ENCODE measurements around the gene CC2D2B. TPM values are rescaled to one million over a fixed set of nuclear protein-coding genes. Genes with fewer than 3 reads are reported as not detected.
"Not testable (repeated sequence)": the region's sequence is repeated elsewhere in the genome, so short reads cannot be mapped to it uniquely, and the experiment has no call there.

The CC2D2B gene
- total RNA-seq, 2 experiments from 2014 or later, result 4.1 TPM; not detected in 1

- H3K4me1 ChIP-seq (ENCODE audit: insufficient read depth, low read length, poor library complexity, severe bottlenecking), result peaks cover 30% of the 10 kb centered on the region
- no peaks in the 10 kb centered on the region for H3K9me3 ChIP-seq (ENCODE audit: low read length)
- no peaks in the 10 kb centered on the region; the same call in 1 of the 2 replicates for H4K20me1 ChIP-seq (ENCODE audit: insufficient read depth, low read length)
- peak; percentile 18 for DNase-seq (ENCODE audit: low spot score)
- ChIA-PET POLR2A (interaction anchor here (0.5 to 0.7 kb wide), 2 partner anchors 13 to 399 kb away, joined by 3 to 7 read pairs; no protein-coding TSS in a partner anchor), CTCF (ENCODE audit: unreplicated experiment) (interaction anchor here (0.6 to 1.1 kb wide), 2 partner anchors 13 to 245 kb away, joined by 3 to 4 read pairs; no protein-coding TSS in a partner anchor)
- no peak for TF ChIP-seq EZH2phosphoT487 (IDR thresholded peaks at IDR 0.05; ENCODE audit: borderline replicate concordance, low read depth, low read length)
- TF ChIP-seq CTCF (conservative IDR thresholded peaks at IDR 0.05; ENCODE audit: low read length), result peak; percentile 63
- H3K4me2 ChIP-seq (ENCODE audit: low read length), result no peak overlapping the region; the same call in 1 of the 2 replicates
- H3K36me3 ChIP-seq (ENCODE audit: insufficient read depth, low read length), result peaks cover 56% of the 10 kb centered on the region
- no TSS peak for BruUV-seq (replicated peaks)
- H3K9me2 ChIP-seq (ENCODE audit: insufficient read depth, low read length), result no peaks in the 10 kb centered on the region
- H3K4me3 ChIP-seq (ENCODE audit: low read depth, low read length, poor library complexity, severe bottlenecking), result no peak overlapping the region
- H2AFZ ChIP-seq (ENCODE audit: low read length), result no peak overlapping the region
- intact Hi-C loops (cut with micrococcal nuclease; ENCODE audit: unreplicated experiment), result no loop called here
- H3K27ac ChIP-seq (ENCODE audit: low read depth, low read length, poor library complexity, severe bottlenecking), result no peak overlapping the region
- H3K79me2 ChIP-seq (ENCODE audit: insufficient read depth, low read depth, low read length), result peaks cover 51% of the 10 kb centered on the region; the same call in 1 of the 2 replicates
Measured at GRCh38 chr10:96047004-96047649, 139.4 kb downstream of the CC2D2B start.

- Histone ChIP-seq H3K36me3 (ENCODE audit: insufficient read depth, low read length) (peaks cover 64% of the 10 kb centered on the region), H3K79me2 (ENCODE audit: insufficient read depth, low read depth, low read length) (peaks cover 52% of the 10 kb centered on the region; the same call in 1 of the 2 replicates), H3K4me1 (ENCODE audit: insufficient read depth, low read length, poor library complexity, severe bottlenecking) (peaks cover 24% of the 10 kb centered on the region)
- H4K20me1 ChIP-seq (ENCODE audit: insufficient read depth, low read length); H3K4me3 ChIP-seq (ENCODE audit: low read depth, low read length, poor library complexity, severe bottlenecking); BruUV-seq (replicated peaks); intact Hi-C loops (cut with micrococcal nuclease; ENCODE audit: unreplicated experiment); H3K27ac ChIP-seq (ENCODE audit: low read depth, low read length, poor library complexity, severe bottlenecking); DNase-seq (ENCODE audit: low spot score); H2AFZ ChIP-seq (ENCODE audit: low read length); H3K9me2 ChIP-seq (ENCODE audit: insufficient read depth, low read length); H3K9me3 ChIP-seq (ENCODE audit: low read length); H3K4me2 ChIP-seq (ENCODE audit: low read length): not testable (repeated sequence)
- ChIA-PET CTCF (ENCODE audit: unreplicated experiment) (interaction anchor here (0.6 kb wide), 1 partner anchor 14 kb away, joined by 3 read pairs; no protein-coding TSS in a partner anchor), POLR2A (interaction anchor here (0.6 kb wide), 1 partner anchor 177 kb away, joined by 3 read pairs; no protein-coding TSS in a partner anchor)
Measured at GRCh38 chr10:96047925-96048324, 140.2 kb downstream of the CC2D2B start.

GRCh38 chr10:96049340-96049739 lies 141.6 kb downstream of the CC2D2B start:
- Histone ChIP-seq H3K4me3 (ENCODE audit: low read depth, low read length, poor library complexity, severe bottlenecking) (no peak overlapping the region), H2AFZ (ENCODE audit: low read length) (no peak overlapping the region), H3K4me1 (ENCODE audit: insufficient read depth, low read length, poor library complexity, severe bottlenecking) (peaks cover 21% of the 10 kb centered on the region), H3K36me3 (ENCODE audit: insufficient read depth, low read length) (peaks cover 78% of the 10 kb centered on the region), H3K9me3 (ENCODE audit: low read length) (no peaks in the 10 kb centered on the region), H3K4me2 (ENCODE audit: low read length) (no peak overlapping the region), H3K79me2 (ENCODE audit: insufficient read depth, low read depth, low read length) (peaks cover 52% of the 10 kb centered on the region; the same call in 1 of the 2 replicates), H3K27ac (ENCODE audit: low read depth, low read length, poor library complexity, severe bottlenecking) (no peak overlapping the region), H4K20me1 (ENCODE audit: insufficient read depth, low read length) (no peaks in the 10 kb centered on the region; the same call in 1 of the 2 replicates), H3K9me2 (ENCODE audit: insufficient read depth, low read length) (no peaks in the 10 kb centered on the region)
- BruUV-seq (replicated peaks), result no TSS peak
- CTCF ChIA-PET (ENCODE audit: unreplicated experiment), result no interaction called here
- DNase-seq (ENCODE audit: low spot score), result no peak
- POLR2A ChIA-PET, result interaction anchor here (0.7 to 1.1 kb wide), 5 partner anchors 27 to 489 kb away, joined by 3 to 6 read pairs (median 4); no protein-coding TSS in a partner anchor
- TF ChIP-seq EZH2phosphoT487 (IDR thresholded peaks at IDR 0.05; ENCODE audit: borderline replicate concordance, low read depth, low read length) (no peak), CTCF (conservative IDR thresholded peaks at IDR 0.05; ENCODE audit: low read length) (no peak)
- intact Hi-C loops (cut with micrococcal nuclease; ENCODE audit: unreplicated experiment), result no loop called here
